Measurements from ENCODE around the gene SPATS2L. TPM values are rescaled to one million over a fixed set of nuclear protein-coding genes. Genes with fewer than 3 reads are reported as not detected.

The SPATS2L gene
- total RNA-seq, 1 donor = 117 TPM

GRCh38 chr2:200307724-200308545 lies 1.4 kb downstream of the SPATS2L start:
- DNase-seq (ENCODE audit: low read depth) = peak; percentile 70
- peak overlapping the region; percentile 79 for H3K4me3 ChIP-seq (ENCODE audit: low read depth, low read length)
- TF ChIP-seq, protein P1, sequence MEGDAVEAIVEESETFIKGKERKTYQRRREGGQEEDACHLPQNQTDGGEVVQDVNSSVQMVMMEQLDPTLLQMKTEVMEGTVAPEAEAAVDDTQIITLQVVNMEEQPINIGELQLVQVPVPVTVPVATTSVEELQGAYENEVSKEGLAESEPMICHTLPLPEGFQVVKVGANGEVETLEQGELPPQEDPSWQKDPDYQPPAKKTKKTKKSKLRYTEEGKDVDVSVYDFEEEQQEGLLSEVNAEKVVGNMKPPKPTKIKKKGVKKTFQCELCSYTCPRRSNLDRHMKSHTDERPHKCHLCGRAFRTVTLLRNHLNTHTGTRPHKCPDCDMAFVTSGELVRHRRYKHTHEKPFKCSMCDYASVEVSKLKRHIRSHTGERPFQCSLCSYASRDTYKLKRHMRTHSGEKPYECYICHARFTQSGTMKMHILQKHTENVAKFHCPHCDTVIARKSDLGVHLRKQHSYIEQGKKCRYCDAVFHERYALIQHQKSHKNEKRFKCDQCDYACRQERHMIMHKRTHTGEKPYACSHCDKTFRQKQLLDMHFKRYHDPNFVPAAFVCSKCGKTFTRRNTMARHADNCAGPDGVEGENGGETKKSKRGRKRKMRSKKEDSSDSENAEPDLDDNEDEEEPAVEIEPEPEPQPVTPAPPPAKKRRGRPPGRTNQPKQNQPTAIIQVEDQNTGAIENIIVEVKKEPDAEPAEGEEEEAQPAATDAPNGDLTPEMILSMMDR (IDR thresholded peaks at IDR 0.05; ENCODE audit: insufficient read depth, low read length) = no peak

DNA sequence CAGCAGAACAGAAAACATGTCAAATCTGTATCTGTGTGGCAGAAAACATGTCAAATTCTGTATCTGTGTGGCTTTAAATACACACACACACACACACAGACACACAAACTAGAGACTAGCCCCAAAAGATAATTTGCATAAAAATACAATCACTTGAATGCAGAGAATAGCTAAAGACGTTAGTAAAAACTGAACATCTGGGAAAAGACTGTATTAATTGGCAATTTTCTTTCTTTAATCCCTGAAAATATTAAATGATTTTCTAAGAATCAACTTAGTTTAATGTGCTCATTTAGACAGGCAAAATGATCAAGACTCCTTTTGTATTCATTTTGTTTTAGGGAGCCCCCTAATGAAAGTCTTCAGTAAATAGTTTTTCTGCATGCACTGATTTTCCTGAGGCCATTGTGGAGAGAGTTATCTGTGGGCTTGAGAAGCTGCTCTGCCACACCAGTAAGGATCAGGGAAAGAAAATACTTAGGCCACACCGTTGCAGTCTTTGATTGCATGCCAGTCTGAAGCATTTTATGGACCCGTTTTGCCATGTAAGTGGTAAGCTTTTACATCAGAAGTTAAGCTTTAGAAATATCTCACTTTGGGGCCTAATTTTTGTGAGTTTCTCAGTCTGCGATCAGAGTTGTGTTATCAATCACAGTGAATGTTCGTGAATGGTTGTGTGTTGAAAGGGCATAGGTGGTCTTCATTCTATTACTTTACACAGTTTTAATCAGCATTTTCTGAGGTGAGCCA lies 2.2 kb downstream of the SPATS2L start:
- TF ChIP-seq, protein P1 (IDR thresholded peaks at IDR 0.05; ENCODE audit: insufficient read depth, low read length) = no peak
- DNase-seq (ENCODE audit: low read depth) = peak; percentile 53
- H3K4me3 ChIP-seq (ENCODE audit: low read depth, low read length) = peak overlapping the region; percentile 79

GRCh38 chr2:200309296-200310049 lies 3.0 kb downstream of the SPATS2L start:
- TF ChIP-seq, protein P1 (IDR thresholded peaks at IDR 0.05; ENCODE audit: insufficient read depth, low read length) = no peak
- DNase-seq (ENCODE audit: low read depth) = no peak
- peak overlapping the region; percentile 54 for H3K4me3 ChIP-seq (ENCODE audit: low read depth, low read length)

GRCh38 chr2:200310545-200310971 lies 4.1 kb downstream of the SPATS2L start:
- DNase-seq (ENCODE audit: low read depth) = no peak
- TF ChIP-seq, protein P1 (IDR thresholded peaks at IDR 0.05; ENCODE audit: insufficient read depth, low read length) = no peak
- no peak overlapping the region for H3K4me3 ChIP-seq (ENCODE audit: low read depth, low read length)

DNA sequence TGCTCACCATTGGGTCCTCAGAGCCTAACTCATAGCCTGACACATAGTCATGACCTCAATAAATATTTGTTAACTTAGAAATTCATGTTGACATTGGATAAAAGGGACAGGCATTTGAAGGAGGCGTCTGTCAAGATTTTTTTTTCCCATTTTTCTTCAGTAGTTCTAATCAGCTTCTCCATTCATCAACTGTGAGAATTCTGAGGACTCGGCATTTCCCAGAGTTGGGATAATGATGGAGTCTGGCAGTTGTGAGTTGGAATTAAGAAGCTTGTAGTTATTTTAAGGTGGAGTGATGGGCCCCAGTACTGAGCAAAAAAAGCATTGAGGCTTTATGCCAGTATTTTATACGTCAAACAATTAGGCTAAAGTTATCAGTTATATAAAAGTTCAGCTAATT lies 4.6 kb downstream of the SPATS2L start:
- no peak for DNase-seq (ENCODE audit: low read depth)
- no peak overlapping the region for H3K4me3 ChIP-seq (ENCODE audit: low read depth, low read length)
- TF ChIP-seq, protein P1 (IDR thresholded peaks at IDR 0.05; ENCODE audit: insufficient read depth, low read length) = no peak

DNA sequence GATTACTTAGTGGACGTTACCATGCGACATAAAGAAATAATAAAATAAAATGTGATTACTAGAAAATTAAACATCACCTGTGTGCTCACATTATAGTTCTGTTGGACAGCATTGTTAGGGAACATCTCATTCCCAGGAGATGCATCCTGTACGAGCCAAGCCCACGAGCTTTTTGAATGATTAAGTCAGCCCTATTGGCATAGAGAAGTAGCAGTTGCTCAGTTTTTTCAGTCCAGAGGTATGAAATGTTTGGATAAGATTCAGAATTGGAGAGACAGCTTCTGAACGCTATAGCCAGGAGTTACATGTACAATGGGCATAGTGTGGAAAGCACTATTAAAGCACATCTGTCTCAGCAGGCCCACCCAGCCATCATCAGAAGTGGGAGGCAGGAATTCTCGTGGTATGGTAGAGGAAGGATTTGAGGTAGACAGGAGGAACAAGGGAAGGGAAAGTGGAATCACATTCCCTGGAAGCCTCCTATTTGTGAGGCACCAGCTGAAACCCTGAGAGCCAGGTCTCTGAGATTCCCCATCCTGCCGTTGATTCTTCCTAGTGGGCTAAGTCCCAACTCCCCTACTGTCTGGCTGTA lies 8.6 kb downstream of the SPATS2L start:
- TF ChIP-seq, protein P1 (IDR thresholded peaks at IDR 0.05; ENCODE audit: insufficient read depth, low read length) = no peak
- no peak overlapping the region for H3K4me3 ChIP-seq (ENCODE audit: low read depth, low read length)
- peak; percentile 66 for DNase-seq (ENCODE audit: low read depth)
